Adrenal gland (tissue), 12 donors: Measurements from ENCODE around the gene APBB2. TPM values are rescaled to one million over a fixed set of nuclear protein-coding genes. Genes with fewer than 3 reads are reported as not detected.

ENCODE experiments used
- DNase-seq, 7 donors: peaks; one replicate each; pipeline ENCODE4 v3.0.0-alpha.2; 2019 to 2020
- H3K27ac ChIP-seq, 5 donors: fragments of 200-600 bp; sonication (generic) in 4 of 5; 1 replicate in 3 of 5; 2 replicates in 2 of 5; pipeline versions ENCODE4 v1.5.1 to v1.8.0; 2016 to 2020; ENCODE audit warnings: mild to moderate bottlenecking in 1 of 5
- H3K27me3 ChIP-seq: fragments of 200-600 bp; 2 replicates; pipeline ENCODE4 v1.8.0; 2021
- H3K36me3 ChIP-seq, 2 donors: fragments of 200-600 bp; replicated peaks in 1 of 2; 1 replicate in 1 of 2; 2 replicates in 1 of 2; pipeline versions ENCODE4 v1.5.1 to v1.8.0; 2018 to 2022
- H3K4me1 ChIP-seq, 2 donors: fragments of 200-600 bp; replicated peaks in 1 of 2; 1 replicate in 1 of 2; 2 replicates in 1 of 2; pipeline versions ENCODE4 v1.5.1 to v1.8.0; 2018 to 2021
- H3K4me3 ChIP-seq, 4 donors: fragments of 200-600 bp; sonication (generic) in 3 of 4; one replicate each; pipeline ENCODE4 v1.5.1; 2016 to 2018
- H3K9me3 ChIP-seq, 3 donors: fragments of 200-600 bp; sonication (generic) in 1 of 3; replicated peaks in 1 of 3; 1 replicate in 2 of 3; 2 replicates in 1 of 3; pipeline versions ENCODE4 v1.5.1 to v1.8.0; 2016 to 2021
- CTCF ChIP-seq, 6 experiments: fragments of 450-650 bp in 4 of 6; fragments of 200-600 bp in 2 of 6; sonication (generic) in 1 of 6; IDR thresholded peaks; 1 replicate in 5 of 6; 2 replicates in 1 of 6; pipeline versions ENCODE4 v1.5.1 to v1.8.0; 2016 to 2021; ENCODE audit warnings: antibody characterized with exemption in 6 of 6, mild to moderate bottlenecking in 2 of 6, moderate library complexity in 1 of 6
- POLR2A ChIP-seq, 2 donors: fragments of 450-650 bp; IDR thresholded peaks; one replicate each; pipeline ENCODE4 v1.6.1; 2017; ENCODE audit warnings: antibody characterized with exemption in 2 of 2, mild to moderate bottlenecking in 2 of 2, moderate library complexity in 1 of 2
- WGBS, 4 donors: extraction: QIAGEN DNeasy Blood & Tissue Kit in 2 of 4; methylation state at CpG; one replicate each; pipeline versions ENCODE4 v1.1.5 to v1.1.7; 2013 to 2017; 5-methylcytosine and 5-hydroxymethylcytosine counted together
- intact Hi-C, 2 donors: fragments of 100-400 bp; cut with DNase I; formaldehyde crosslinking; loops; one replicate each; pipeline versions ENCODE4 v1.14.1 to v1.15.0; 2022 to 2023
- polyA plus RNA-seq, 3 donors: library from polyadenylated mRNA; stranded (reverse); fragments of 200-250 nt in 2 of 3; fragments of 350-450 nt in 1 of 3; fragmentation: Illumina TruSeq in 1 of 3; extraction: RNeasy Lipid Tissue Mini Kit (QIAGEN cat#74804) in 1 of 3; gene quantifications; one replicate each; pipeline ENCODE4 v1.2.3, GENCODE V29; 2013 to 2014
- total RNA-seq, 9 donors: library from RNA; depleted of rRNA in 4 of 9; stranded (reverse); fragments of >200 nt in 4 of 9; fragments of 120-200 nt in 1 of 9; fragmentation: NEBNext Ultra II Directional in 1 of 9; extraction: Animal tissue kit (Norgen Biotek cat#: 25700) in 1 of 9; gene quantifications; one replicate each; pipeline versions ENCODE4 v1.1.0 to v1.2.4, GENCODE V29; 2013 to 2023
- donor health status: healthy with polysubstance abuse.
- donor health status: Bipolar disorder and iron deficiency.
- donor health status: DM: yes; HTN: yes; CAD: no.
- donor health status: DM: no; HTN: no; CAD: no.
- donor health status: DM: no; HTN: no; CAD: no.
- donor health status: DM: yes; HTN: yes; CAD: no.

The APBB2 gene
- total and polyA plus RNA-seq, 12 donors, result 12.4 to 135 (median 39.7) TPM

GRCh38 chr4:41108481-41108880, 105.9 kb downstream of the APBB2 start:
- intact Hi-C loops, result no loop called here
- 84 to 95% (median 93%) methylated on average over 3 of the region's 3 CpGs for WGBS, 4 donors
- no peak for DNase-seq
- no peaks in the 10 kb centered on the region for H3K9me3 ChIP-seq
- no peaks in the 10 kb centered on the region for H3K27me3 ChIP-seq
- H3K4me1 ChIP-seq, result peaks cover 0 to 12% of the 10 kb centered on the region in 2 donors
- no peaks in the 10 kb centered on the region for H3K36me3 ChIP-seq
- H3K27ac ChIP-seq, result no peak overlapping the region
- TF ChIP-seq POLR2A (IDR thresholded peaks at IDR 0.05), result no peak
- H3K4me3 ChIP-seq, result no peak overlapping the region

GRCh38 chr4:41106694-41107419, 107.5 kb downstream of the APBB2 start:
- H3K27ac ChIP-seq, result no peak overlapping the region

GRCh38 chr4:41106081-41106480, 108.3 kb downstream of the APBB2 start:
- TF ChIP-seq POLR2A (IDR thresholded peaks at IDR 0.05) (no peak), CTCF (IDR thresholded peaks at IDR 0.05) (no peak)
- H3K36me3 ChIP-seq, result no peaks in the 10 kb centered on the region
- H3K4me1 ChIP-seq, result peaks cover 0 to 16% of the 10 kb centered on the region in 2 donors

More at GRCh38 chr4:41106694-41107419, 107.5 kb downstream of the APBB2 start:
- intact Hi-C loops, result no loop called here
- H3K36me3 ChIP-seq, result no peaks in the 10 kb centered on the region
- H3K4me3 ChIP-seq, result no peak overlapping the region
- no peaks in the 10 kb centered on the region for H3K27me3 ChIP-seq
- no peak for DNase-seq
- no peaks in the 10 kb centered on the region for H3K9me3 ChIP-seq
- H3K4me1 ChIP-seq, result peaks cover 0 to 16% of the 10 kb centered on the region in 2 donors
- TF ChIP-seq POLR2A (IDR thresholded peaks at IDR 0.05), result no peak
- TF ChIP-seq CTCF (IDR thresholded peaks at IDR 0.05), result no peak
- 94 to 99% (median 96%) methylated on average over 7 of the region's 7 CpGs for WGBS, 4 donors

GRCh38 chr4:41104155-41104554, 110.2 kb downstream of the APBB2 start:
- no peak for TF ChIP-seq CTCF (IDR thresholded peaks at IDR 0.05)
- no peak for TF ChIP-seq POLR2A (IDR thresholded peaks at IDR 0.05)
- Histone ChIP-seq H3K4me3 (no peak overlapping the region), H3K27ac (peak overlapping the region in 2 of 5 donors; percentile 7 to 27), H3K4me1 (peaks cover 0 to 17% of the 10 kb centered on the region in 2 donors), H3K36me3 (no peaks in the 10 kb centered on the region), H3K27me3 (no peaks in the 10 kb centered on the region), H3K9me3 (no peaks in the 10 kb centered on the region)
- 45 to 57% (median 49%) methylated on average over 3 of the region's 3 CpGs for WGBS, 4 donors
- DNase-seq, result peak in 1 of 7 donors; percentile 13
- intact Hi-C loops, result no loop called here

More at GRCh38 chr4:41106081-41106480, 108.3 kb downstream of the APBB2 start:
- Histone ChIP-seq H3K27me3 (no peaks in the 10 kb centered on the region), H3K4me3 (no peak overlapping the region), H3K9me3 (no peaks in the 10 kb centered on the region), H3K27ac (no peak overlapping the region)
- intact Hi-C loops, result no loop called here
- DNase-seq, result no peak

GRCh38 chr4:41103657-41104056, 110.7 kb downstream of the APBB2 start:
- Histone ChIP-seq H3K27me3 (no peaks in the 10 kb centered on the region), H3K27ac (peak overlapping the region in 2 of 5 donors; percentile 7 to 27), H3K9me3 (no peaks in the 10 kb centered on the region), H3K4me1 (peaks cover under 1 to 22% of the 10 kb centered on the region in 2 donors), H3K4me3 (no peak overlapping the region), H3K36me3 (no peaks in the 10 kb centered on the region)
- 26 to 40% (median 31%) methylated on average over 3 of the region's 3 CpGs for WGBS, 4 donors
- intact Hi-C loops, result no loop called here
- TF ChIP-seq POLR2A (IDR thresholded peaks at IDR 0.05) (no peak), CTCF (IDR thresholded peaks at IDR 0.05) (no peak)
- no peak for DNase-seq
